Activated CD8-positive, alpha-beta T cell treated with anti-CD3 and anti-CD28 coated beads, Interleukin-2, amount 10 ng/mL, durations not matched to agents 7 days and 5 days (primary cell): ENCODE data around the gene ETV3. TPM values are rescaled to one million over a fixed set of nuclear protein-coding genes. Genes with fewer than 3 reads are reported as not detected.
"Not testable (repeated sequence)": the region's sequence is repeated elsewhere in the genome, so short reads cannot be mapped to it uniquely, and the experiment has no call there.

Experiments
- ATAC-seq: fragments of 150-1000 bp; cut with Tn5 transposase; one replicate; pipeline ENCODE4 v1.10.0; 2021; ENCODE audit warnings: moderate library complexity
- CTCF ChIA-PET: fragments of 350-600 bp; sonication (Branson Sonifier 250); formaldehyde crosslinking; loops from one replicate; lab custom pipeline; 2021; ENCODE audit warnings: antibody characterized with exemption; lab: Charles Lee
- POLR2A ChIA-PET: fragments of 350-600 bp; sonication (Branson Sonifier 250); formaldehyde crosslinking; loops from one replicate; lab custom pipeline; 2021; ENCODE audit warnings: antibody characterized with exemption; lab: Charles Lee
- DNase-seq: peaks from one replicate; pipeline ENCODE4 v3.0.0-alpha.2; 2020
- H3K27ac Mint-ChIP-seq: one replicate; pipeline ENCODE4 v1.8.0; 2021; ENCODE audit warnings: mild to moderate bottlenecking, mixed read lengths
- H3K27me3 Mint-ChIP-seq: one replicate; pipeline ENCODE4 v1.8.0; 2021; ENCODE audit warnings: low read depth, mixed read lengths
- H3K36me3 Mint-ChIP-seq: one replicate; pipeline ENCODE4 v1.8.0; 2021; ENCODE audit warnings: low read depth, mixed read lengths
- H3K4me1 Mint-ChIP-seq: one replicate; pipeline ENCODE4 v1.8.0; 2021; ENCODE audit warnings: low read depth, mixed read lengths
- H3K4me3 Mint-ChIP-seq: one replicate; pipeline ENCODE4 v1.8.0; 2021; ENCODE audit warnings: mild to moderate bottlenecking, mixed read lengths
- H3K9me3 Mint-ChIP-seq: one replicate; pipeline ENCODE4 v1.8.0; 2022; ENCODE audit warnings: mixed read lengths; ENCODE audit not compliant: insufficient read depth
- total RNA-seq, 2 experiments: library from RNA; stranded (reverse); gene quantifications; one replicate each; pipeline ENCODE4 v1.2.3, GENCODE V29; 2021

ETV3 gene
- total RNA-seq, 2 experiments from 2014 or later: 38.2 to 40.2 TPM

DNA sequence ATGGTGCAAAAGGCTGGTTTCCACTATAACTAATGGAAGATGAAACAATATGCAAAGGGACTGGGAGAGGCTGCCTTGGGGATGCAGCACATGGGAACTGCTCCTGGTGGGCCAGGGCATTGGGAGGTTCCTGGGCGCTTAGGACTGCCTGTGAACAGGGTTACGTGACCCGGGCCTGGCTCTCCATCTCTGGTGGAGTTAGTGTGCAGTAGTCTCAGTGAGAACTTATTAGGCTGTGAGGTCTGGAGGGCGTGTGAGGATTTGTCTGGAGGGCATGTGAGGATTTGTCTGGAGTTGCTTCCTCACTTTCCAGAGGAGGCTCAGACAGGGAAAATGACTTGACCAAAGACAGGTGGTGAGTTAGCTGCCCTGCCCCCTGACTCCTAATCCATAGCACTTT lies 37.0 kb downstream of the ETV3 start:
- no peaks in the 10 kb centered on the region for H3K9me3 Mint-ChIP-seq

DNA sequence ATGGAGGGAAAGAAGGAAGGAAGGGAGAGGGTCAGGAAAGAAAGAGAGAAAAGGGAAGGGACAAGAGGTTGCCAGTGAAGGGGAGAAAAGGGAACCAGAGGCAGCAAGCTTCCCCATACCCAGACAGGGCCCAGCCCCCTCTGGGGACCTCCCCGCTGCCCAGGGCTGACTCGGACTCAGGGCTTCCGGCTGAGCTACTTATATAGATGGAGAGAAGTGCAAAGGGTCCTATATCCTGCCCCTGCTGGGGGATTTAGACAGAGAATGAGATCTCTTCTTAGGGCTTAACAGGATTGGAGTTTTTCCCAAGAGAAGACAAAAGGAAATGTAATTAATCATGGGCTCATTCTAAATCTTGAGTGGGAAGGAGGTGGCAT lies 38.6 kb downstream of the ETV3 start, which contains the start of gene ETV3L:
ETV3L (minus strand) TSS at position 176 of the 377 bp plus-strand sequence. CDS start 285 bp downstream, outside the sequence.
- H3K4me1 Mint-ChIP-seq: peaks cover 3% of the 10 kb centered on the region
- no peak within 1 kb of the TSS for H3K27ac Mint-ChIP-seq
- H3K36me3 Mint-ChIP-seq: no peaks in the 10 kb centered on the region
- no peak for DNase-seq
- no peak for ATAC-seq
- H3K9me3 Mint-ChIP-seq: no peaks in the 10 kb centered on the region
- ChIA-PET POLR2A (no interaction called here), CTCF (interaction anchor here (1.0 to 1.5 kb wide), 3 partner anchors 9 to 57 kb away, joined by 3 to 11 read pairs (median 4); no protein-coding TSS in a partner anchor)
- peaks cover 16% of the 10 kb centered on the region for H3K27me3 Mint-ChIP-seq
- no peak within 1 kb of the TSS for H3K4me3 Mint-ChIP-seq

More for the DNA sequence above, 37.0 kb downstream of the ETV3 start:
- H3K4me3 Mint-ChIP-seq: no peak overlapping the region
- DNase-seq (no peak), ATAC-seq (no peak)
- peaks cover 3% of the 10 kb centered on the region for H3K4me1 Mint-ChIP-seq
- H3K36me3 Mint-ChIP-seq: no peaks in the 10 kb centered on the region
- POLR2A ChIA-PET: no interaction called here
- peaks cover 25% of the 10 kb centered on the region for H3K27me3 Mint-ChIP-seq
- H3K27ac Mint-ChIP-seq: no peak overlapping the region
- CTCF ChIA-PET: interaction anchor here (1.2 to 1.7 kb wide), 2 partner anchors 27 to 54 kb away, joined by 3 to 5 read pairs; no protein-coding TSS in a partner anchor

GRCh38 chr1:157098987-157099632 lies 39.1 kb downstream of the ETV3 start:
- DNase-seq: not testable (repeated sequence)

GRCh38 chr1:157098519-157098918 lies 39.7 kb downstream of the ETV3 start:
- Mint-ChIP-seq H3K4me1 (peaks cover 3% of the 10 kb centered on the region), H3K27ac (no peak overlapping the region), H3K4me3 (no peak overlapping the region), H3K27me3 (peaks cover 10% of the 10 kb centered on the region), H3K36me3 (no peaks in the 10 kb centered on the region), H3K9me3 (no peaks in the 10 kb centered on the region)
- DNase-seq (no peak), ATAC-seq (no peak)
- CTCF ChIA-PET: interaction anchor here (1.5 kb wide), 2 partner anchors 8 to 58 kb away, joined by 4 to 11 read pairs; no protein-coding TSS in a partner anchor
- POLR2A ChIA-PET: no interaction called here

More at GRCh38 chr1:157098987-157099632, 39.1 kb downstream of the ETV3 start:
- H3K27ac Mint-ChIP-seq, H3K4me1 Mint-ChIP-seq, ATAC-seq, POLR2A ChIA-PET, H3K9me3 Mint-ChIP-seq, H3K36me3 Mint-ChIP-seq, H3K4me3 Mint-ChIP-seq: not testable (repeated sequence)
- peaks cover 13% of the 10 kb centered on the region for H3K27me3 Mint-ChIP-seq
- CTCF ChIA-PET: interaction anchor here (1.0 to 1.5 kb wide), 3 partner anchors 9 to 58 kb away, joined by 3 to 11 read pairs (median 4); no protein-coding TSS in a partner anchor

DNA sequence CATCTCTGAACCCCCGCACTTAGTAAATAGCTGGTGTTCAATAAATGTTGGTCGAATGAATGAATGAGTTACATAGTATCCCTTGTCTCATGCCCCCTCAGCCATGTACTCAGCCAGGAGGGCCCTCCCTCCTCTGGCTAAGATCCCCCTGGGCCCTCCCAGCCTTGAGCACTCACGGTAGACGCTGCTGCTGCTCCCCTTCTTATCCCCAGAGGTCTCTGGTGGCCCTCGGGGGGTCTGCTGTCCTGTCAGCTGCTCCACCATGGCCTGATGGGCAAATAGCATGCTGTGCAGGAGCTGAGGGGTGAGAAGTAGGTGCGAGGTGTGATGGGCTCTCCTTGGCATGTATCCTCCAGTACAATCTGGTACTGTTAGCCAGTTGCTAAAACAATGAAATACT lies 40.5 kb downstream of the ETV3 start:
- no peak for ATAC-seq
- Mint-ChIP-seq H3K9me3 (no peaks in the 10 kb centered on the region), H3K4me1 (peaks cover 3% of the 10 kb centered on the region), H3K36me3 (no peaks in the 10 kb centered on the region), H3K4me3 (no peak overlapping the region), H3K27me3 (peaks cover 6% of the 10 kb centered on the region), H3K27ac (no peak overlapping the region)
- POLR2A ChIA-PET: no interaction called here
- CTCF ChIA-PET: interaction anchor here (1.2 to 3.6 kb wide), 2 partner anchors 10 to 59 kb away, joined by 3 to 16 read pairs; no protein-coding TSS in a partner anchor
- no peak for DNase-seq

GRCh38 chr1:157096881-157097280 lies 41.3 kb downstream of the ETV3 start:
- CTCF ChIA-PET: interaction anchor here (1.2 to 3.6 kb wide), 2 partner anchors 9 to 60 kb away, joined by 3 to 16 read pairs; no protein-coding TSS in a partner anchor
- ATAC-seq (no peak), DNase-seq (no peak)
- POLR2A ChIA-PET: no interaction called here
- Mint-ChIP-seq H3K27ac (no peak overlapping the region), H3K4me1 (peaks cover 3% of the 10 kb centered on the region), H3K4me3 (no peak overlapping the region), H3K9me3 (no peaks in the 10 kb centered on the region), H3K36me3 (no peaks in the 10 kb centered on the region), H3K27me3 (peaks cover 2% of the 10 kb centered on the region)

DNA sequence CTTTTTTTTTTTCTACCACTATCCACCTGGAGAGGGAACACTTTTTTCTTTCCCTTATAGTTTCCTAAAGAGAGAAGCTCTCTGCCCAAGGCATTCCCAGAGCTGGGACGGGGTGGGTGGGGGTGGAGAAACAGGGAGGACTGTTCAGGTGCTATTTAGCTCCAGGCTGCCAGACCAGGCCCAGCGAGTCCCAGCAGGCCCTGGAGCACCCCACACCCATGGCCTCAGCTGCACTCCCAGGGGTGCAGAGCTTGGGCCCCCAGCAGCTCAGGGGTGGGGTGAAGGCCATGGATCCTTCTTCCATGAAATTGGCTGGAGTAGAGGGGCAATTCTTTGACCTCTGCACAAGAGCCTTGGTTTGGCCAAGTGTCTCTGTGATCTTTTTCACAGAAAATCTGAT lies 42.6 kb downstream of the ETV3 start:
- no peak overlapping the region for H3K27ac Mint-ChIP-seq
- H3K36me3 Mint-ChIP-seq: no peaks in the 10 kb centered on the region
- no peak overlapping the region for H3K4me3 Mint-ChIP-seq
- H3K9me3 Mint-ChIP-seq: no peaks in the 10 kb centered on the region
- H3K27me3 Mint-ChIP-seq: peaks cover 2% of the 10 kb centered on the region
- ChIA-PET CTCF (interaction anchor here (3.6 kb wide), 1 partner anchor 61 kb away, joined by 16 read pairs; no protein-coding TSS in a partner anchor), POLR2A (no interaction called here)
- peaks cover 3% of the 10 kb centered on the region for H3K4me1 Mint-ChIP-seq
- no peak for ATAC-seq
- no peak for DNase-seq

DNA sequence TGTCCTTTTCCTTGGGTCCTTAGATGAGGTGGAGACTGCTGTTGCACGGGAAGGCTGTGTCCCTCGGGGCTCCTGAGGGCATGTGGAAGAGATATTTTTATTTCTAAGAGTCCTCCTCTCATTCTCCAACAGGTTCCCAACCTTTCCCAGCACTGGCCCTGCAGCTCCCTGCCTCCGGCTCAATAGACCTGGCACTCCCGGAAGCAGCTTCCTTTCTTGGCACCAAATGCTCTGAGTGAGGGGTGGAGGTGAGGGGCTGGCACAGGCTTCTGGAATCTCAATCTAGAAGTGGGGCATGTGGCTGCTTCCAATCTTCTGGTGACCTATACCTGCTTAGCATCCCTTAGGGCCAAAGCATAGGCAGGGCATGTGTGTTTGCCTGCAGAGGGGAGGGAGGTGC lies 43.1 kb downstream of the ETV3 start:
- H3K9me3 Mint-ChIP-seq: no peaks in the 10 kb centered on the region
- H3K4me3 Mint-ChIP-seq: no peak overlapping the region
- no peak overlapping the region for H3K27ac Mint-ChIP-seq
- no peak for ATAC-seq
- CTCF ChIA-PET: interaction anchor here (3.6 kb wide), 1 partner anchor 62 kb away, joined by 16 read pairs; no protein-coding TSS in a partner anchor
- no peak for DNase-seq
- no peaks in the 10 kb centered on the region for H3K36me3 Mint-ChIP-seq
- POLR2A ChIA-PET: no interaction called here
- peaks cover 3% of the 10 kb centered on the region for H3K4me1 Mint-ChIP-seq
- H3K27me3 Mint-ChIP-seq: peaks cover 2% of the 10 kb centered on the region

DNA sequence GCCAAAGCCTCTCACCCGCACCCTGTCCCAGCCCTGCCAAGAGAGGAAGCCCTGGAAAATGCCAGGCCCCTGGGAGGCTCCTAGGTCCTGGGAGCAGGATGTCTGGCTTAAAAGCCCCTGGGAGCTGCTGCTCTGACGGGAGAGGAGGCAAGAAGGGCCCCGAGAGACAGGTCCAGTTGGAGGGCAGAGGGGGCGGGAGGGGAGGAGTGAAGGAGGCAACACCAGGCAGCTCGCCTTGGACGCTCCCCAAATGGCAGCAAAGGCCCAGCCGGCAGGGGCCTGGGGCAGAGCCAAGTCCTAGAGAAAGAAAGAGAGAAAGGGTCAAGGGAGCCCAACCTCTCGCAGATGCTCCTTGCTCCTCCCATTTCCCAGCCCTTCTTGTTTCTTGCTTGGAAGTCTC lies 45.4 kb downstream of the ETV3 start:
- Mint-ChIP-seq H3K36me3 (no peaks in the 10 kb centered on the region), H3K27me3 (peaks cover 2% of the 10 kb centered on the region), H3K9me3 (no peaks in the 10 kb centered on the region), H3K4me3 (no peak overlapping the region), H3K27ac (no peak overlapping the region), H3K4me1 (no peaks in the 10 kb centered on the region)
- CTCF ChIA-PET: interaction anchor here (1.9 kb wide), 1 partner anchor 68 kb away, joined by 4 read pairs; no protein-coding TSS in a partner anchor
- DNase-seq (no peak), ATAC-seq (no peak)
- POLR2A ChIA-PET: no interaction called here

DNA sequence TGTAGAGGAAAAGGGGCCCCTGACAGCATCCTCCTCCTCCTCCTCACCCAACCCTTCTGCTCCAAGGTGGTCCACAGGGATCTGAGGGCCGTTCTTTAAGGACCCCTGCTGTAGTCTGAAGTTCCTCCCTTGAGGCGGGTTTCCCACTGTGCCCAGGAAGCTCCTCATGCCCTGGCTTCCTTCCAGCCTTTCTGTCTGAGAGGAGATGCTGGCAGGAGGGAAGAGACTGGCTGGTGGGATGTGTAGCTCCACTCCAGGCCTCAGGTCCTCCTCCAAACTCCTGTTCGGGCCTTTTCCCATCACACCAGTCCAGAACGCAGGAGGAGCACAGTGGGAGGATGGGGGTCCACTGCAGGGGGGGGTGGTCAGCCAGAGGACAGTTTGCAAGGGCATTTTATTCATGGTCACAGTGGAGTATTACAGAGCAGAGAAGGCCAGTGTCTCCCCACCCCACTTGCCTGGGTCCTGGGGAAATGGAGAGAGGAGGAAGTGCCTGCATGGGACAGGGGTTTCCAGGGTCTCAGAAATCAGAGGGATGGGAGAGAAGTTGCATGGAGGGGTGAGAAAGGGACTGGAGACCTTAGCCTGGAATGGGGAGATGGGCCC lies 46.4 kb downstream of the ETV3 start:
- H3K27ac Mint-ChIP-seq: no peak overlapping the region
- ChIA-PET POLR2A (no interaction called here), CTCF (interaction anchor here (1.9 to 8.8 kb wide), 7 partner anchors 11 to 70 kb away, joined by 18 to 470 read pairs (median 42); no protein-coding TSS in a partner anchor)
- no peaks in the 10 kb centered on the region for H3K9me3 Mint-ChIP-seq
- no peak for ATAC-seq
- no peaks in the 10 kb centered on the region for H3K4me1 Mint-ChIP-seq
- no peak for DNase-seq
- H3K36me3 Mint-ChIP-seq: no peaks in the 10 kb centered on the region
- no peak overlapping the region for H3K4me3 Mint-ChIP-seq
- peaks cover under 1% of the 10 kb centered on the region for H3K27me3 Mint-ChIP-seq

- Mint-ChIP-seq H3K9me3 (no peaks in the 10 kb centered on the region), H3K27me3 (no peaks in the 10 kb centered on the region), H3K27ac (no peak overlapping the region), H3K4me1 (no peaks in the 10 kb centered on the region), H3K4me3 (no peak overlapping the region), H3K36me3 (no peaks in the 10 kb centered on the region)
- no peak for ATAC-seq
- ChIA-PET POLR2A (interaction anchor here (1.6 kb wide), 1 partner anchor 65 kb away, joined by 18 read pairs; no protein-coding TSS in a partner anchor), CTCF (interaction anchor here (1.6 to 8.8 kb wide), 11 partner anchors 8 to 70 kb away, joined by 4 to 470 read pairs (median 27); partner anchors contain the start of gene ETV3L)
- no peak for DNase-seq
Measured at GRCh38 chr1:157091186-157091585, 47.0 kb downstream of the ETV3 start.
